Stimulated activated CD8-positive, alpha-beta memory T cell treated with anti-CD3 and anti-CD28 coated beads, Interleukin-2, amount 100 ng/mL, for 48 hours (primary cell): ENCODE measurements around the gene P3H1.

ENCODE experiments used
- DNase-seq, 2 donors: peaks; one replicate each; pipeline ENCODE4 v3.0.0-alpha.2; 2020; ENCODE audit warnings: low read depth in 2 of 2

Gene P3H1

GRCh38 chr1:42743317-42744147 lies 23.3 kb downstream of the P3H1 start:
- no peak for DNase-seq

DNA sequence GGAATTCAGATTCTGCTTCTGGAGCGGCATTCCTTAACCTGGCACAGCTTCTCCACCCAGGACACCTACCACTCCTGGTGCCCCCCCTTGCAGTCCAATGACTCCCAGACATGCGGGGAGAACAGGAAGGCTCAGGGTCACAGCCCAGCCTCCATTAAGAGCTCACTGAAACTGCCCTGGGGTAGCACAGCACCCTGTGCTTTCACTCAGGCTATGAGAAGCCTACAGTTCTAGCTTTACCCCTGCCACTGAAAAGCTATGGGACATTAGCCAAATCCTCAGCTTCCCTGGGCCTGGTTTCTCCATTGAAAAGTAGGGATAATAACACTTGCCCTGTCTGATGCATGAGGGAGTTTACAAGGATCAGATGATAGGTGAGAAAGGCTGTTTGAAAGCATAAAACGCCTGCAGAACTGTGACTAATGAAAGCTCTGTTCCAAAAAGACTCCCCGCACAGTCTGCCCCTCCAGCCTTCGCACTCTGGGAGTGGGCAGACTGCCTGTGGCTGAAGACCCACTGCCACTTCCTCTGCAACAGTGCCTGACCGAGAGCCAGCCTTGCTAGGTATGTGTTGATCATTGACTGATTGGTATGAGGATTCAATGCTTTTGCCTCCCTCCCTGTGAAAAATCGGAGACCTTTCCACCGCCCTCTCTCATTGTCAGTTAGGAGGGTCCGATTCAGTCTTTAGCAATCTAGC lies 24.1 kb downstream of the P3H1 start:
- no peak for DNase-seq

DNA sequence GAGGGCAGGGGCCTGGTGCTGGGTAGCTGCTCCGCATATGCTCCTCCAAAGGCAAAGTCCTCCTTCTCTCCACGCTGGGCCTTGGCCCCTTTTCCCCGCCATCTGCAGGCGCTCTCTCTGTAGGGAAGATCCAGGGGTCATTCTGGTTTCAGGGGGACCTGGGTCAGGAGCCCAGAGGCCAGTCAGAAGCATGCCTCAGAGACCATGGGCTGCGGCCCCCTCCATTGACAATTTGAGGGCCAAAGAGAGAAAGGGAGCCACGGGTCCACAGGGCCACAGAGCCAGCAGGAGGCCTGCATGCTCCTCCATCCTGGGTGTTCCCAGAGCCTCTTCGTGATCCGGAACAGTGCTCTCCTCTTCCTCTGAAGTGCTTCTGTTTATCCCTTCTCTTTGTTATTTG lies 24.7 kb downstream of the P3H1 start:
- DNase-seq = no peak

DNA sequence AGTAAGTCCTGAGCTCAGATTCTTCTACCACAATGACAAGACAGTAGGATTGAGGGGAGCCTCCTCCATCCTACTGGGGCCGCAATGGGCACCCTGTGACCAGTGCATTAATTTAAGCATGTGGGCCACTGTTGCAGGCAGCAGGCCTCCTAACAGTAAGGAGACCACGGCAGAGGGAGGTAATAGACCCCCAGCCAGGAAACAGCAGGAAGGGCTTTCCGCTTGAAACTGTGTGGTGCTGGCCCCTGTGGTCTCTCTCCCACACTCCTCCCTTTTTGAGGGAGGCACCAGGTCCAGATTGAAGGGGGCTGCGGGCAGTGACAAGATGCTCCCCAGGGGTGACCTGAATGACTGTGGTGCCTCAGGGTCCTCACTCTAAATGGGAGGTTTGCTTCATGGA lies 25.1 kb downstream of the P3H1 start:
- DNase-seq = no peak

DNA sequence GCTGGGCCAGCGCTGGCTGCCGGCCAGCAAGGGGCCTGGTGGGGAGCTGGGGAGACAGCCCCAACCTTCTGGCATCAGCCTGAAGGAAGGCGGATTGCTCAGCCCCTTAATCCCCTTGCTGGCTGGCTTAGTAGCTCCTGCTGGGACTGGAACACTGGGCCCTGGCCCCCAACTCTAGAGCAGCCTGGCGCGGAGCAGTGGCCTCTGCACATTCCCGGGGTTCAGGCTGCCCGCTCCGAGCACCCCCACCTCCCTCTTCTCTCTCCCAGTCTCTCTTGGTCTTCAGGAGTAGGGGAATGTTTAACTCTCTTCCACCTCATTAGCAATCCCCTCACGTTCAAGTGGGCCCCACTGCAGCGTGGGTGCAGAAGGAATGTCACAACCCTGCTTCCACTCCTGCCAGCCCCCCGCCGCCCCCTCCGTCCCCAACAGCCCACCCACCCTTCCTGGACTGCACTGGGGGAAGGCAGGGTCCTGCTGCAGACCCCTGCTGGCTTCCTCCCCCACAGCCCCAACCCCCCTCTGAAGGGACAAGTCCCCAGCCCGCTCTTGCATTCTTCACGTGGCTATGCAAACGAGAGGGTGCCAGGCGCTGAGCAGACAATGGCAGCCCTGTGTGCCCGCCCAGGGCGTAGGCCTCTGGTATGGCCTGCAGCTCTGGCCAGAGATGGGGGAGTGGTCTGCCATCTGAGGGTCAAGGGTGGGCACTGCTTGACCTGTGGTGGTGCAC lies 25.8 kb downstream of the P3H1 start:
- no peak for DNase-seq

DNA sequence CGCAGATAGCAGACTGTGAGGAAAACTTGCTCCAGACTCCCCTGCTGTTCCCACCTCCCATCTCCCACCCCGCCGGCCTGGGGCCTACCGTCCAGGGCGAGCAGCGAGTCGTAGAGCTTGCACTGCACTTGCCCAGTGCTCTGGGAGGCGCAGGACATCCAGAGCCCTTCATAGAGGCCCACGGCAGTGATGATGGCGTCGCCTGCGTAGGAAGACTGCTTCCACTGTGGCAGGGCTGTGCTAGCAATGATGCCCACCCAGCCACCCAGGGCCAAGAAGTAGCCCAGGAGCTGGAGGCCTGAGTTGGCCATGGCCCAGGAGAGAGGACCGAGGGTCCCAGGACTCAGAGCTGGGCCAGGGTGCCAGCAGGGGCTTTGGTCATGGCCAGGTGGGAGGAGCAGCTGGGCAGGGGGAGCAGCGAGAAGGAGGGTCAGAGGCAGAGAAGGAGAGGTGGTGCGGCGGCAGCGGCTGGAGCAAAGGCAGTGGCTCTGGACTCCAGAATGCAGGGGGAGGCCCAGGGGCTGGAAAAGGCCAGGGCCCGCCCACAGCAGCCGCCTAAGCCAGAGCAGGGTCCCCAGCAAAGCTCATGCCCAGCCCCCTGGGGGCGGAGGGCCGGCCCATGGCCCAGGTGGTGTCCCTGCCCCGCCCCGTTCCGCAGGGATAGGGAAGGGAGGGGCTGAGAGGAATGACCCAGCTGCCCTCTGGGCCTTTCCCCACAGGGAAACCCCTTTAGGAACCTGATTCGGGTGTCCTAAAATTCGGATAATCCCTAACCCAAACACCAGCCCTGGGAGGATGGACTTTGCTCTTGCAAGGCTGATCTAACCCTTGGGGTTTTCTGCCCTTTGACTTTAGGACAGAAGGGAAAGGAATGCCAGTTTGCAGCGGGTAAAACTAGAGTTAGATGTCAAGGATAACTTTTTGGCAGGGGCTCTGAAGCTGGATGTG lies 26.8 kb downstream of the P3H1 start, which contains the start of gene CLDN19:
CLDN19 (minus strand) TSS at position 484 of the 948 bp plus-strand sequence; CDS start at position 311, 173 bp downstream.
- DNase-seq = no peak

DNA sequence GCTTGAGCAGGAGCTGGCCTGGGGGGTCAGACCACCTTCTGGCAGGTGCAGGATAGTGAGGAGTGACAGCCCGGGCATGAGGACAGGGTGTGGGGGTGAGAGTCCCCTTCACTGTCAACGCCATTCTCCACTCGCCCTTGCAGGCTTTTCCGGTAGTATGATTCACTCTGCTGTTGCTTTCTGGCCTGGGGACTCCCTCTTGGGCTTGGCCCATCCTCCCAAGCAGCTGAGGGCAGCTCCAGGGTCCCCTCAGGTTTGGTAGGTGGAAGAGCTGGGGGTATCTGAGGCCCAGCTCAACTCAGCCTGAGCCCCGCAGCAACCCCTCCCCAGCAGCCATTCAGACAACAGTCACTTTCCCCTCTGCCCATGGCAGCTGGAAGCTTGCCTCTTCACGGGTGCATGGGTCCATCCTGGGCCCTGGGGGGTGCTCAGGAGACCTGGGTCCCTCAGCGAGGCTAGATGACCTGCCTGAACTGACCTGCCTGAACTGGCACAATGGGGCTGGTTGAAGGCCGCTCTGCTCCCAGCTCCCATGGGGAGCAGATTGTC lies 28.1 kb downstream of the P3H1 start:
- no peak for DNase-seq

- DNase-seq = no peak
Measured at GRCh38 chr1:42737986-42738677, 28.7 kb downstream of the P3H1 start.

- DNase-seq = no peak
Measured at GRCh38 chr1:42737257-42737656, 29.6 kb downstream of the P3H1 start.

GRCh38 chr1:42736571-42737200 lies 30.1 kb downstream of the P3H1 start:
- no peak for DNase-seq

DNA sequence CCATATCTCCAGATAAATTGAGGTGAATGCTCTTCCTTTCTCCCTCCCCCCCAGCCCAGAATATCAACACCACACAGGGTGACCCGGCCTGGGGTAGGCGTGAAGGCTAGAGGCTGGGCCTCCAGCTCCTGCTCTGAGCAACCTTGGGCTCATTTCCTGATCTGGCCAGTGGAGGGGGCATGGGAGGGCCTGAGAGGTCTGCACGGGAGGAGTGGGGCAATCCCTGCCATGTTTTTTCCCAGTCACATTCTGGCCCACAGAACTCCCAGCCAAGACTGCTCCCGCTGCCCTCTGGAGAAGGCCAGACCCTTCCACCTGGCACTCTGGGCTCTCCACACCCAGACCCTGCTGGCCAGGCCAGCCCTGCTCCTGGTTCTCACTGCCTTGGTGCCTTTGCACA lies 30.7 kb downstream of the P3H1 start:
- no peak for DNase-seq

- DNase-seq = no peak
Measured at GRCh38 chr1:42735477-42736105, 31.2 kb downstream of the P3H1 start.

DNA sequence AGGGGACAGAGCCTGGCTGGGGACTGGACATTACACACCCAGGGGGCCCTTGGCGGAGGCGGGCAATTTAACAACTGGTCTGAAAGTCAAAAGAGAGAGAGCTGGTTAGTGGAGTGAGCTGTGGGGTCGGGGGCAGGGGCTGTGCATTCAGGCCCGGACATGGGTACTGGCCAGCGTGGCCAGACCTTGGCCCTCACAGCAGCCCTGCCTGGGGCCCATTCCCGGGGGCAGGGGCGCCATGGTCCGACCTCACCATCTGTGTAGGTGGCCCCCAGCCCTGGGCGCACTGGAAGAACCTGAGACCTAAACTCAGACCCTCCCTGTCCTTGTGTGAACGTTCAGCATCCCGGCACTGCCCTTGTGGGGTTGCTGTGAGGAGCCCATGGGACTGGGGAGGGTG lies 31.8 kb downstream of the P3H1 start:
- no peak for DNase-seq

- DNase-seq = no peak
Measured at GRCh38 chr1:42734201-42735035, 32.4 kb downstream of the P3H1 start.

DNA sequence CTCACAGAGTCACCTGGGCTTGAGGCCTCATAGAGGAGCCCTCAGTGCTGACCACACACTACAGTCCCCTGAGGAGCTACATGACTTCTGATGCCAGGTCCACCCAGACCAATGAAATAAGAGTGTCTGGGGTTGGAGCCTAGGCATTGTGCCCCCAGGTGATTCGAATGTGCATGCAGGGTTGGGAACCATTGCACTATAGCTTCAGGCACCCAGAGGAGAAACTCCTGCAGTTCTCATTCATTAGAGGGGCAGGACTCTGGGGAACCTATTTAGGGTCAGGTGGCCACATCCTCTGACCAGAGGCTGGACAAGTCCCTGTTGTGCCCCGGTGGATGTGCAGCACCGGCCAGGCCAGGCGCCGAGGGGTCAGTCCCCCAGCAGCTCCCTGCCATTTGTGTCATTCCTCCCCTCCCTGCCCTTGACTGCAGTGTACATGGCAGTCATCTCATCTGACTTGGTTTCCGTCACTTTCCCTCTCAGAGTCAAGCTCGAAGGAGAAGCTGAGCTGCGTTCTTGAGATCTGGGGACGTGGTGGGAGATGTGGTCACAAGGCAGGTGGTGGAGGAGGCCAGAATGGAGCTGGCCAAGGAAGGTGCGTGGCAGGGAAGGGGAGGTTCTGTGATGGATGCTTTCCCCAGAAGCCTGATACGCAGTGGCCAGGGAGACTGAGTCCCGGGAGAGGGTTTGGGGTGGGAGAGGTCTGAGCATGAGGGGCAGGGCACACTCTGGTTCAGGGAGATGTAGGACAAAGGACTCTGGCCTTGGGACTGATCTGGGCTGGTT lies 33.2 kb downstream of the P3H1 start:
- no peak for DNase-seq

GRCh38 chr1:42732126-42732680 lies 34.6 kb downstream of the P3H1 start:
- DNase-seq = no peak

GRCh38 chr1:42731585-42731984 lies 35.2 kb downstream of the P3H1 start:
- no peak for DNase-seq
